Measurements from ENCODE around the gene TTLL3. TPM values are rescaled to one million over a fixed set of nuclear protein-coding genes. Genes with fewer than 3 reads are reported as not detected.

TTLL3 gene
- total and polyA plus RNA-seq, 12 donors = 10.1 to 214 (median 45.5) TPM

- Histone ChIP-seq H3K4me3 (peak overlapping the region in 2 of 4 donors; percentile 52 to 68), H3K36me3 (replicated peaks in 1 of 2) (peaks cover 0 to 22% of the 10 kb centered on the region in 2 donors), H3K27me3 (no peaks in the 10 kb centered on the region), H3K9me3 (replicated peaks in 1 of 3) (no peaks in the 10 kb centered on the region), H3K27ac (peak overlapping the region in 3 of 5 donors; percentile 87 to 93 (median 89)), H3K4me1 (replicated peaks in 1 of 2) (peaks cover 0 to 15% of the 10 kb centered on the region in 2 donors)
- WGBS, 4 donors = 50 to 65% (median 54%) methylated on average over 10 of the region's 10 CpGs
- no peak for DNase-seq
- no peak for TF ChIP-seq CTCF (IDR thresholded peaks at IDR 0.05)
- intact Hi-C loops (cut with DNase I) = no loop called here
Observed at GRCh38 chr3:9810846-9811245, 784 bp downstream of the TTLL3 start.

GRCh38 chr3:9812870-9813483, 2.9 kb downstream of the TTLL3 start:
- TF ChIP-seq POLR2A (IDR thresholded peaks at IDR 0.05) (no peak), CTCF (IDR thresholded peaks at IDR 0.05) (no peak)
- intact Hi-C loops (cut with DNase I) = no loop called here
- Histone ChIP-seq H3K4me1 (replicated peaks in 1 of 2) (peaks cover 0 to 15% of the 10 kb centered on the region in 2 donors), H3K9me3 (replicated peaks in 1 of 3) (no peaks in the 10 kb centered on the region), H3K4me3 (no peak overlapping the region), H3K27me3 (no peaks in the 10 kb centered on the region), H3K27ac (no peak overlapping the region), H3K36me3 (replicated peaks in 1 of 2) (peaks cover 0 to 5% of the 10 kb centered on the region in 2 donors)
- no peak for DNase-seq
- 90 to 96% (median 95%) methylated on average over 5 to 9 of the region's 9 CpGs for WGBS, 4 donors

- peaks cover 0 to 5% of the 10 kb centered on the region in 2 donors for H3K36me3 ChIP-seq (replicated peaks in 1 of 2)
- no peak for DNase-seq
Observed at GRCh38 chr3:9815986-9816385, 5.9 kb downstream of the TTLL3 start.

GRCh38 chr3:9817436-9817835, 7.4 kb downstream of the TTLL3 start:
- H3K9me3 ChIP-seq (replicated peaks in 1 of 3) = no peaks in the 10 kb centered on the region
- no peaks in the 10 kb centered on the region for H3K27me3 ChIP-seq
- peaks cover 0 to 5% of the 10 kb centered on the region in 2 donors for H3K36me3 ChIP-seq (replicated peaks in 1 of 2)
- H3K27ac ChIP-seq = no peak overlapping the region
- TF ChIP-seq CTCF (IDR thresholded peaks at IDR 0.05) = no peak
- TF ChIP-seq POLR2A (IDR thresholded peaks at IDR 0.05) = no peak
- H3K4me3 ChIP-seq = no peak overlapping the region
- no peak for DNase-seq
- WGBS, 4 donors = 87 to 95% (median 90%) methylated on average over 6 of the region's 6 CpGs
- intact Hi-C loops (cut with DNase I) = no loop called here
- no peaks in the 10 kb centered on the region for H3K4me1 ChIP-seq (replicated peaks in 1 of 2)

More at GRCh38 chr3:9815986-9816385, 5.9 kb downstream of the TTLL3 start:
- no peak overlapping the region for H3K27ac ChIP-seq
- H3K9me3 ChIP-seq (replicated peaks in 1 of 3) = no peaks in the 10 kb centered on the region
- intact Hi-C loops (cut with DNase I) = no loop called here
- H3K4me3 ChIP-seq = no peak overlapping the region
- no peaks in the 10 kb centered on the region for H3K27me3 ChIP-seq
- TF ChIP-seq POLR2A (IDR thresholded peaks at IDR 0.05) (no peak), CTCF (IDR thresholded peaks at IDR 0.05) (no peak)
- H3K4me1 ChIP-seq (replicated peaks in 1 of 2) = peaks cover 0 to 1% of the 10 kb centered on the region in 2 donors
- 90 to 93% (median 92%) methylated on average over 9 of the region's 9 CpGs for WGBS, 4 donors
